GM12878 (cell line): ENCODE data around the gene TXNIP.

Experiments used
- CHD2 ChIP-seq: IDR thresholded peaks from 2 replicates; pipeline ENCODE4 v1.6.1; 2011; ENCODE audit warnings: low read depth, low read length, improper control_type of control experiment, borderline replicate concordance
- ESRRA ChIP-seq: IDR thresholded peaks from 2 replicates; pipeline ENCODE4 v1.6.1; 2012; ENCODE audit warnings: mild to moderate bottlenecking, low read length, improper control_type of control experiment
- MTA2 ChIP-seq: fragments of 450-650 bp; IDR thresholded peaks from 2 replicates; pipeline ENCODE4 v1.6.1; 2016; ENCODE audit warnings: low read depth, mild to moderate bottlenecking, moderate library complexity
- SIN3A ChIP-seq: IDR thresholded peaks from 2 replicates; pipeline ENCODE4 v1.6.1; 2012; ENCODE audit warnings: low read depth, low read length, improper control_type of control experiment
- STAT1 ChIP-seq: fragments of 450-650 bp; conservative IDR thresholded peaks from 2 replicates; pipeline ENCODE4 v1.6.1; 2014; ENCODE audit warnings: antibody characterized with exemption, mild to moderate bottlenecking
- ZNF274 ChIP-seq: IDR thresholded peaks from one replicate; pipeline ENCODE4 v1.8.0; 2011; ENCODE audit not compliant: insufficient read length, insufficient read depth
- TF ChIP-seq, protein P1 (sequence below), 3 experiments: IDR thresholded peaks in 2 of 3; conservative IDR thresholded peaks in 1 of 3; 2 replicates each; pipeline ENCODE4 v1.5.1; 2011; ENCODE audit warnings: low read depth in 3 of 3, low read length in 3 of 3, mild to moderate bottlenecking in 3 of 3, control low read depth in 2 of 3, moderate library complexity in 2 of 3, inconsistent platforms in 1 of 3, mixed read lengths in 1 of 3; ENCODE audit not compliant: control insufficient read depth in 2 of 3, insufficient read depth in 1 of 3; ENCODE audit errors: extremely low read depth in 1 of 3

DNA sequence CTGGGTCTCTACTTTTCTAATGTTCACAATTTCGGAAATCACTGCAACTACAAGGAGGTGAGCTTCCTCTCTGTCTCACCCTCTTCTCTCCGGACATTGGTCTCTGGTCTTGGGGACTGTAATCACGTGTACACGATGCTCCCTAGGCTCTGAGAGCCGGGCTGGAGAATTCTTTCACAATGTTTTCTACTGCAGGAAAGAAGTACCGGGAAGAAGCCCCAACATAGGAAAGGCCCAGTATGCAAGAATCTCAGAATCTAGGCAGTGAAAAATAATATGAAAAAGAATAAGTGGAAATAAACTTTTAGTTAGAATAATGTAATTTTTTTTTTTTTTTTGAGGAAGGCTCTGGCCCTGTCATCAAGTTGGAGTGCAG, 38.7 kb upstream of the TXNIP start:
- TF ChIP-seq ZNF274, result no peak
- TF ChIP-seq, protein P1, sequence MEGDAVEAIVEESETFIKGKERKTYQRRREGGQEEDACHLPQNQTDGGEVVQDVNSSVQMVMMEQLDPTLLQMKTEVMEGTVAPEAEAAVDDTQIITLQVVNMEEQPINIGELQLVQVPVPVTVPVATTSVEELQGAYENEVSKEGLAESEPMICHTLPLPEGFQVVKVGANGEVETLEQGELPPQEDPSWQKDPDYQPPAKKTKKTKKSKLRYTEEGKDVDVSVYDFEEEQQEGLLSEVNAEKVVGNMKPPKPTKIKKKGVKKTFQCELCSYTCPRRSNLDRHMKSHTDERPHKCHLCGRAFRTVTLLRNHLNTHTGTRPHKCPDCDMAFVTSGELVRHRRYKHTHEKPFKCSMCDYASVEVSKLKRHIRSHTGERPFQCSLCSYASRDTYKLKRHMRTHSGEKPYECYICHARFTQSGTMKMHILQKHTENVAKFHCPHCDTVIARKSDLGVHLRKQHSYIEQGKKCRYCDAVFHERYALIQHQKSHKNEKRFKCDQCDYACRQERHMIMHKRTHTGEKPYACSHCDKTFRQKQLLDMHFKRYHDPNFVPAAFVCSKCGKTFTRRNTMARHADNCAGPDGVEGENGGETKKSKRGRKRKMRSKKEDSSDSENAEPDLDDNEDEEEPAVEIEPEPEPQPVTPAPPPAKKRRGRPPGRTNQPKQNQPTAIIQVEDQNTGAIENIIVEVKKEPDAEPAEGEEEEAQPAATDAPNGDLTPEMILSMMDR (IDR thresholded peaks at IDR 0.05 in 2 of 3, conservative IDR thresholded peaks at IDR 0.05 in 1 of 3; ENCODE audit: control insufficient read depth in 2 of 3, extremely low read depth in 1 of 3, insufficient read depth in 1 of 3, low read depth in 3 of 3, low read length in 3 of 3), result no peak
- no peak for TF ChIP-seq CHD2
- TF ChIP-seq MTA2, result no peak
- TF ChIP-seq ESRRA, result no peak
- no peak for TF ChIP-seq STAT1
- TF ChIP-seq SIN3A, result no peak
